NB4 (cell line): ENCODE measurements around the gene SEMA6B.

ENCODE experiments used
- DNase-seq: peaks from one replicate; pipeline ENCODE4 v3.0.0; 2010; ENCODE audit warnings: low read depth
- H3K4me3 ChIP-seq: one replicate; pipeline ENCODE4 v1.5.1; 2011; ENCODE audit warnings: mild to moderate bottlenecking, low read depth, low read length, moderate library complexity
- MYC ChIP-seq: IDR thresholded peaks from 2 replicates; pipeline ENCODE4 v1.6.1; 2011; ENCODE audit warnings: low read depth, low read length
- POLR2A ChIP-seq: IDR thresholded peaks from 2 replicates; pipeline ENCODE4 v1.6.1; 2011; ENCODE audit warnings: mild to moderate bottlenecking; ENCODE audit not compliant: insufficient read length; ENCODE audit errors: extremely low read depth
- TF ChIP-seq, protein P1 (sequence below): IDR thresholded peaks from one replicate; pipeline ENCODE4 v1.5.1; 2012; ENCODE audit warnings: low read depth, low read length
- TF ChIP-seq, protein P2 (sequence below): IDR thresholded peaks from 2 replicates; pipeline ENCODE4 v1.6.1; 2011; ENCODE audit warnings: low read depth, low read length

The SEMA6B gene

DNA sequence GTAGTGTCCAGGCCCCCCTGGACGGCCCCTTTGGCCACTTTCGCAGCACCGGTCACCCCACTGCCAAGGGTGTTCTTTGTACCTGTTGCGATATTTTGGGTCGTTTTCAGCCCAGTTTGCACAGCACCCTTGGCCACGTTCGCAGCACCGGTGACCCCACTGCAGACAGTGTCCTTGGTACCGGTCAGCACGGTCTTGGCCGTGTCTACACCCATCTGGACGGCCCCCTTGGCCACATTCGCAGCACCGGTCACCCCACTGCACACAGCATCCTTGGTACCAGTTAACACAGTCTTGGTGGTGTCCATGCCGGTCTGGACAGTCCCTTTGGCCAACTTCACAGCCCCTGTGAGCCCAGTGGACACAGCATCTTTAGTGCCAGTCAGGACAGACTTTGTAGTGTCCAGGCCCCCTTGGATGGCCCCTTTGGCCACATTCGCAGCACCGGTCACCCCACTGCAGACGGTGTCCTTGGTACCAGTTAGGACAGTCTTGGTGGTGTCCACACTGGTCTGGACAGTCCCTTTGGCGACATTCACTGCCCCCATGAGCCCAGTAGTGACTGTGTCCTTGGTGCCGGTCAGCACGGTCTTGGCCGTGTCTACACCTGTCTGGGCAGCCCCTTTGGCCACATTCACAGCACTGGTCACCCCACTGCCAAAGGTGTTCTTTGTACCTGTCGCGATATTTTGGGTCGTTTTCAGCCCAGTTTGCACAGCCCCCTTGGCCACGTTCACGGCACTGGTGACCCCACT, 48.0 kb downstream of the SEMA6B start:
- H3K4me3 ChIP-seq, result no peak overlapping the region
- no peak for DNase-seq
- TF ChIP-seq, protein P1, sequence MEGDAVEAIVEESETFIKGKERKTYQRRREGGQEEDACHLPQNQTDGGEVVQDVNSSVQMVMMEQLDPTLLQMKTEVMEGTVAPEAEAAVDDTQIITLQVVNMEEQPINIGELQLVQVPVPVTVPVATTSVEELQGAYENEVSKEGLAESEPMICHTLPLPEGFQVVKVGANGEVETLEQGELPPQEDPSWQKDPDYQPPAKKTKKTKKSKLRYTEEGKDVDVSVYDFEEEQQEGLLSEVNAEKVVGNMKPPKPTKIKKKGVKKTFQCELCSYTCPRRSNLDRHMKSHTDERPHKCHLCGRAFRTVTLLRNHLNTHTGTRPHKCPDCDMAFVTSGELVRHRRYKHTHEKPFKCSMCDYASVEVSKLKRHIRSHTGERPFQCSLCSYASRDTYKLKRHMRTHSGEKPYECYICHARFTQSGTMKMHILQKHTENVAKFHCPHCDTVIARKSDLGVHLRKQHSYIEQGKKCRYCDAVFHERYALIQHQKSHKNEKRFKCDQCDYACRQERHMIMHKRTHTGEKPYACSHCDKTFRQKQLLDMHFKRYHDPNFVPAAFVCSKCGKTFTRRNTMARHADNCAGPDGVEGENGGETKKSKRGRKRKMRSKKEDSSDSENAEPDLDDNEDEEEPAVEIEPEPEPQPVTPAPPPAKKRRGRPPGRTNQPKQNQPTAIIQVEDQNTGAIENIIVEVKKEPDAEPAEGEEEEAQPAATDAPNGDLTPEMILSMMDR, result no peak
- no peak for TF ChIP-seq POLR2A
- TF ChIP-seq, protein P2, sequence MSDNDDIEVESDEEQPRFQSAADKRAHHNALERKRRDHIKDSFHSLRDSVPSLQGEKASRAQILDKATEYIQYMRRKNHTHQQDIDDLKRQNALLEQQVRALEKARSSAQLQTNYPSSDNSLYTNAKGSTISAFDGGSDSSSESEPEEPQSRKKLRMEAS, result no peak
- no peak for TF ChIP-seq MYC

DNA sequence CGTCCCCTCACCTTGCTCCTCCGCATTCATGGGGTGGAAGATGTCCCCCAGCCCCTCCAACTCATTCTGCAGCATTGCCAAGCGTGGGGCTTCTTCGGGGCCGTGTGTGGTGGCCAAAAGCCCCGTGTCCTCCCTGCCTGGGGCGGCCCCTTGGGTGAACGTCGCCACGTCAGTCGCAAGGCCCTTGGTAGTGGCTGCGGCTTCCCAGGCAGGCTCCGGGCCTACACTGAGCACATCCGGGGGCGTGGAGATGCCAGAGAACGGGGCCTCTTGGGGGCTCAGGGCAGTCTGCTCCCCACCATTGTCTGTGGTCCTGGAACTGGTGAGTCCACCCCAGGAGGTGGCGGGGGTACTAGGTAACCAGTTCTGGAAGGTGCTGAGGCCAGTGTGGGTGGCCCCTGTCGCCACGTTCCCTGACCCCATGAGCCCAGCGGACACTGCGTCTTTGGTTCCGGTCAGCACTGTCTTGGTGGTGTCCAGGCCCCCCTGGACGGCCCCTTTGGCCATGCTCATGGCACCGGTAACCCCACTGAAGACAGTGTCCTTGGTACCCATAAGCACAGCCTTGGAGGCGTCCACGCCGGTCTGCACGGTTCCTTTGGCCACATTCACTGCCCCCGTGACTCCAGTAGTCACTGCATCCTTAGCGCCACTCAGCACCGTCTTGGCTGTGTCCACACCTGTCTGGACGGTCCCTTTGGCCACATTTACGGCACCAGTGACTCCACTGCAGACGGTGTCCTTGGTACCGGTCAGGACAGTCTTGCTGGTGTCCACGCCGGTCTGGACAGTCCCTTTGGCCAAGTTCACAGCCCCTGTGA, 48.8 kb downstream of the SEMA6B start:
- no peak for DNase-seq
- no peak overlapping the region for H3K4me3 ChIP-seq
- TF ChIP-seq MYC, result no peak
- TF ChIP-seq POLR2A, result no peak
- TF ChIP-seq, protein P1, result no peak
- TF ChIP-seq, protein P2, result no peak

DNA sequence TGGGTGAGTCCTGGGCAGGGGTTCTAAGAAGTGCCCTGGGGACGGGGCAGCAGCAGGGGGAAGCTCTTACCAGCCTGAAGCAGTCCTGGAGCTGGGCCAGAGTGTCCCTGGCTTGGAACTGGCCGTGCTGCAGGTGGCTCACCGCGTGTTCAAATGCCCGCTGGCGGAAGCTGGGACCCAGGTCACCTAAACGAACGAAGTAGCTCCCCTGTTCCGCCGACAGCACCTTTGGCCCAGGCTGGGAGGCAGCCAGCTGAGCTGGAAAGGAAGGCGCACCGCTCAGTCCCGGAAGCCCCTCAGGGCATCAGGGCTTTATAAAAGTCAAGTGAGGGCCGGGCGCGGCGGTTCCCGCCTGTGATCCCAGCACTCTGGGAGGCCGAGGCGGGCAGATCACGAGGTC, 50.8 kb downstream of the SEMA6B start:
- TF ChIP-seq, protein P1, result no peak
- TF ChIP-seq POLR2A (no peak), MYC (no peak)
- TF ChIP-seq, protein P2, result no peak
- no peak overlapping the region for H3K4me3 ChIP-seq
- no peak for DNase-seq

DNA sequence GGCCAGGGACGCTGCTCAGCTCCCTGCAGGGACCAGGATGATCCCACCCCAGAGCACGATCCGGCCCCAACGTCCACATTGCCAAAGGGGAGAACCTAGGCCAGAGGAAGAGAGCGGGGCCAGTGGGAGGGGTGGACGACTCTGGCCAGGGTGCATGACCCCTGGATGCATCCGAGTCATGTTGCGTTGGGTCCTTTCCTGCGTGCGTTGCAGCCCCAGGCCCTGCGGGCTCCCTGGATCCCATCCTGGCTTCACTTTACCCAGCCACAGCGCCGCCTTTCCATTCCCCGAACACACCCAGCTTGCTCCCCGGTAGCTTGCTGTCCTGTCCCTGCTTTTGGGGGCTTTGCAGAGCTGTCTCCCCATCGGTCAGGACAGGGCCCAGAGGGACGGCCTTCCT, 51.7 kb downstream of the SEMA6B start:
- TF ChIP-seq, protein P1, result no peak
- no peak for TF ChIP-seq POLR2A
- TF ChIP-seq, protein P2, result no peak
- no peak for TF ChIP-seq MYC
- no peak for DNase-seq
- H3K4me3 ChIP-seq, result no peak overlapping the region

DNA sequence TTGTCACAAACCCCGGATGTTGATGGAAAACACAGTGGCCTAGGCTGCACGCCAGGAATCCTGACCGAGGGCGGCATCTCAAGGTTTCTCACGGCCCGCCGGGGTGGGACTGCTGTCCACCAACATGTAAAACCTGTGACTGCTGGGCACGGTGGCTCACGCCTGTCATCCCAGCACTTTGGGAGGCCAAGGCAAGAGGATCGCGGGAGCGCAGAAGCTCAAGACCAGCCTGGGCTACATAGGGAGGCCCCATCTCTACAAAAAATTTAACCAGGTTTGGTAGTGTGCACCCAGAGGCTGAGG, 52.4 kb downstream of the SEMA6B start:
- TF ChIP-seq MYC, result no peak
- TF ChIP-seq POLR2A, result no peak
- TF ChIP-seq, protein P1, result no peak
- TF ChIP-seq, protein P2, result no peak
- H3K4me3 ChIP-seq, result no peak overlapping the region
- DNase-seq, result no peak
